IPS-20b (cell line): Measurements from ENCODE around the gene SLC29A1.

Experiments used
- H3K27ac ChIP-seq: one replicate; pipeline ENCODE4 v1.5.1; 2013; ENCODE audit warnings: low read length
- H3K27me3 ChIP-seq: 2 replicates; pipeline ENCODE4 v1.6.1; 2013; ENCODE audit warnings: mild to moderate bottlenecking, low read length, inconsistent platforms; ENCODE audit not compliant: insufficient read depth
- H3K36me3 ChIP-seq: 2 replicates; pipeline ENCODE4 v1.6.1; 2013; ENCODE audit warnings: low read depth, mild to moderate bottlenecking, inconsistent platforms, low read length, moderate library complexity; ENCODE audit not compliant: insufficient read depth
- H3K4me1 ChIP-seq: 2 replicates; pipeline ENCODE4 v1.6.1; 2013; ENCODE audit warnings: mild to moderate bottlenecking, control low read depth, inconsistent platforms, low read length, moderate library complexity; ENCODE audit not compliant: insufficient read depth
- H3K4me3 ChIP-seq: 2 replicates; pipeline ENCODE4 v1.5.1; 2013; ENCODE audit warnings: mild to moderate bottlenecking, low read length, inconsistent platforms
- H3K9ac ChIP-seq: 2 replicates; pipeline ENCODE4 v1.6.1; 2013; ENCODE audit warnings: low read depth, mild to moderate bottlenecking, inconsistent platforms, low read length, moderate library complexity
- H3K9me3 ChIP-seq: 2 replicates; pipeline ENCODE4 v1.6.1; 2013; ENCODE audit warnings: mild to moderate bottlenecking, low read depth, low read length, inconsistent platforms; ENCODE audit not compliant: insufficient read depth

SLC29A1 gene

DNA sequence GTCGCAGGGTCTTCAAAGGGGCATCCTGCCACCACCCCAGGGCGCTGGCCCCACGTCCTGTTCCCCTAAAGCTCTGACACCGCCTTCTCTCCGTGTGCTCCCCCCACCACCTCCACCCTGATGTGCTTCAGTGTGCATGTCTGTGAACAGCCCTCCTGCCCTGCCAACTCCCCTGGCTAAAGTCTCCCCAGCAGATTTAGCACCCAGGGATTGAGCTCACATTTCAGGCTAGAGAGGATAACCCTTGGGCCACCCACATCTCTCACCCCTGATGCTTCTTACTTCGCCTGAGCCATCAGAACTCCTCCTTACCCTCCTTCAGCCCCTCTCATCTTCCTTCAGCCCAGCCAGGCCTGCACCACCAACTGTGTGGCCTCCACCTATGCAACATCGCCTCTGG is 54.4 kb downstream of the SLC29A1 start:
- no peaks in the 10 kb centered on the region for H3K4me1 ChIP-seq
- H3K27me3 ChIP-seq: peaks cover 73% of the 10 kb centered on the region
- H3K4me3 ChIP-seq: no peak overlapping the region
- H3K27ac ChIP-seq: no peak overlapping the region
- no peaks in the 10 kb centered on the region for H3K9me3 ChIP-seq
- H3K9ac ChIP-seq: no peak overlapping the region
- H3K36me3 ChIP-seq: no peaks in the 10 kb centered on the region

DNA sequence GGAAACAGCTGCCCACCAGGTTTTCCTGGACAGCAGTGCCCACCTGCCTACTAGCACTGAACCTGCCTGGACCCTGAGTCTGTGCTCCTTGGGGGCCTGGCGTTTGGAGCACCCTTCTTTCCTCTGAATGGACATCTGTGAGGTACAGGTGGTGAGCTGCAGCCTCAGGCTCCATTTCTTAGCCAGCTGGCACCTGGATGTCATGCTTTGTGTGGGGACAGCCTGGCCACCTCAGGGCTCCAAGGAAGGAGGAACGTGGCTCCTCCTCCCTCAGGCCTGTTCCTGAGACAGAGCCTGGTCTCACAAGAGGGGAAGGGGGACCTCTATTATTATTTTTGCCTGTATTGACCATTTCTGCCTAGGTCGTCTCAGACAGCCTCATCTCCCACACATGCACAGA is 54.9 kb downstream of the SLC29A1 start:
- H3K36me3 ChIP-seq: no peaks in the 10 kb centered on the region
- H3K27ac ChIP-seq: no peak overlapping the region
- no peak overlapping the region for H3K4me3 ChIP-seq
- no peak overlapping the region for H3K9ac ChIP-seq
- no peaks in the 10 kb centered on the region for H3K9me3 ChIP-seq
- peaks cover 72% of the 10 kb centered on the region for H3K27me3 ChIP-seq
- H3K4me1 ChIP-seq: no peaks in the 10 kb centered on the region

DNA sequence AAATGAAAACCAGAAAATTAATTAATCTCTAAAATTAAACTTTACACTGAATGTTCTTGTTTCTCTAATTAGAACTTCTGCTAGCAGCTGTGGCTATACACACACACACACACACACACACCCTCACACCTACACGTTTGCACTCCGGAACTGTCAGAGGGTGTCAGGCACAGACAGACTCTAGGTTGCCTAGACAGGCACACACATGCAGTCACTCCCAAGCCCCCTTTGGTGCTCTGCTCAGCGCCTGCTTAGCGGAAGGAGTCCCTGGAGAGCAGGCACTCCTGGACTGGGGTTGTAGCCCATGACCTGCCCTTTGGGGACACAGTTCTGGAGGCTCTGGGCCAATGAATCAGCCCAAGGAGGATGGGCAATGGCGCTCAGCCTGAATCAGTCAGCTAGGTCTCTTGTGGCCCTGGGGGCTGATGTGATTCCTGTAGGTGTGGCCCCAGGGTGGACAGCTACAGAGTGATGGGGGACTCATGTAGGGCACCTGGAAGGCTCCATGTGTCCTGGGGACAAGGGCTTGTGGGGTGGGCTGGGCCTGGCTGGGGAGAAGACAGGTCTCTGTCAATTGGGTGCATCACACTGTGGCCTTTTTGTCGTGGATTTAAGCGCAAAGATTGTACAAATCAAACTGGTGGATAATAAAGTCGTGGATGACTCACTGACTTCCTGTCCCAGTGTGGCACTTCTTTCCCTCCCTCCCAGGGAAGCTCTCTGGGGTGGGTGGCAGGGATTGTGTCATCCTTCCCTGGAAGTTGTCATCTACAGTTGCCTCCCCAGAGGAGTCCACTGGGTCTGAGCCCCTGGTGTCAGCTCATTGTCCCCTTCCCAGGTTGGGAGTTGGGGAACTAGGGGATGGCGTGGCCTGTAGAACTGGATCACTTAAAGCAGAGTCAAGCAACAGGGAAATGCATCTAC is 55.6 kb downstream of the SLC29A1 start:
- Histone ChIP-seq H3K9me3 (no peaks in the 10 kb centered on the region), H3K36me3 (no peaks in the 10 kb centered on the region), H3K27me3 (peaks cover 76% of the 10 kb centered on the region), H3K9ac (no peak overlapping the region), H3K4me1 (no peaks in the 10 kb centered on the region), H3K27ac (no peak overlapping the region), H3K4me3 (no peak overlapping the region)
